Measurements from ENCODE around the gene IGF1.

The IGF1 gene

DNA sequence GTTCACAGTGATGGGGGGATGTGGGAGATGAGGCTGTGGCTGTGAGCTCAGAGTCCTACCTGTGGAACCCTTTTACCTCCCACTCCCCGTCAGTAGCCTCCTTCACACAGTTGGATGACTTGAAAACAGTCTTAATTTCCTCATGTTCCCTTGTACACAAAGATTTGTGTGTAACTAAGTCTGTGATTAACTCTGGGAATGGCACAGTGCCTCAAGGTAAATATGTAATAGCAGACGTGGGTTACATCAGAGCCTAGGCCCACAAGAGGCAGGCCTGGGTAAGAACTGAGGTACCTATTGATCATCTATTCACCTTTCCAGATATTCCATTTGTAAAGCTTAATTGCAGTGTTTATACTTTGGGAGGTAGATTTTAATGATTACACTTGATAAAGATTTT, 5.8 kb upstream of the IGF1 start:
- Histone ChIP-seq H3K9me3 (ENCODE audit: low read depth, low read length) (no peaks in the 10 kb centered on the region), H3K27ac (no peak overlapping the region), H3K36me3 (ENCODE audit: insufficient read depth, low read length) (no peaks in the 10 kb centered on the region), H3K9ac (ENCODE audit: insufficient read length) (no peak overlapping the region), H3K4me3 (no peak overlapping the region)
- no peak for TF ChIP-seq POLR2AphosphoS5 (IDR thresholded peaks at IDR 0.05; ENCODE audit: borderline replicate concordance, low read depth, low read length)
- TF ChIP-seq EZH2 (IDR thresholded peaks at IDR 0.05): no peak
- no peak for TF ChIP-seq FOXP2 (optimal IDR thresholded peaks at IDR 0.05; ENCODE audit: control extremely low read depth, extremely low read length, insufficient read depth)
- DNase-seq (ENCODE audit: low read depth, low spot score): no peak

DNA sequence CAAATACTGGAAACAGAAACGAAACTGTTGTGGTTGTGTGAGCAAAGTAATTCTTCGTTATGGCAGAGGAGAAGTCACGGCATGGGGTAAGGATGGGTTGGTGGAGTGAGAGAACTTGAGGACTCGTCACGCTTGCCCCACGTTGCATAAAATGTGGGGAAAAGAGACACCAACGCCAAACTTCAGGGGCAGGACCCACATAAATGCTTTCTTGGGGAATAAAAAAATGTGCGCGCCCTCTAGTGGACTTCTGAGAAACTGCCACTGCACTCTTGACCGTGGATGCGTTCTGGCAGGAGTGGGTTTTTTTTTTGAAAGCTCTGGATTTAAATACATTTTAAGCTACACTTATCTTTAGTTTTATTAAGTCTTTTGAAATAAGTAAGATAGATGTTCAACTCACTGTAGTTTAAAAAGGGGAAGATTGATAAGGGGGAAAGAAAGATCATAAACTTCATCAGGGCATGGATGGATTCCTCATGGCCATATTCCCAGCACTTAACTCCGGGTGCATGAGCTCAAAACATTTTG, 4.1 kb upstream of the IGF1 start:
- Histone ChIP-seq H3K9ac (ENCODE audit: insufficient read length) (peak overlapping the region; percentile 66), H3K9me3 (ENCODE audit: low read depth, low read length) (no peaks in the 10 kb centered on the region), H3K4me3 (no peak overlapping the region), H3K36me3 (ENCODE audit: insufficient read depth, low read length) (no peaks in the 10 kb centered on the region), H3K27ac (peak overlapping the region; percentile 74)
- TF ChIP-seq FOXP2 (optimal IDR thresholded peaks at IDR 0.05; ENCODE audit: control extremely low read depth, extremely low read length, insufficient read depth) (no peak), EZH2 (IDR thresholded peaks at IDR 0.05) (no peak)
- DNase-seq (ENCODE audit: low read depth, low spot score): peak; percentile 57

DNA sequence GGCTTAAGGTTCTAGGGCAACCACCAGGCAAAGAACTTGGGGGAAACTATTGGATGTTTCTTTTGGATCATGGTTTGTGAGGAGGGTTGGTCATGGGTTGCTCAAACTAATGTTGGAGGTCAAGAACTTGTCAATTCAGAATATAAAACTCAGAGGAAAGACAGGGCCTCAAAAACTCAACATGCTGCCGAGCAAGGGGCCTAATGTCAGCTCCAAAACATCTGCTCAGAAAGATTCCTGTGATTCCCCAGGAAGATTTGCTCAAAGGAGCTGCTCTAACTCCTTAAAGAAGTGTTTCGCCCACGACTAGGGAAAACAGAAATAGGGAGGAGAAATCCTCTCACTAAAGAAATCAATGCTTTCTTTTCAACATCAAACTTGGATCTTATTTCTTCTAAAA, 3.7 kb upstream of the IGF1 start:
- H3K36me3 ChIP-seq (ENCODE audit: insufficient read depth, low read length): no peaks in the 10 kb centered on the region
- no peak for DNase-seq (ENCODE audit: low read depth, low spot score)
- H3K27ac ChIP-seq: peak overlapping the region; percentile 74
- TF ChIP-seq EZH2 (IDR thresholded peaks at IDR 0.05) (no peak), FOXP2 (optimal IDR thresholded peaks at IDR 0.05; ENCODE audit: control extremely low read depth, extremely low read length, insufficient read depth) (no peak), POLR2AphosphoS5 (IDR thresholded peaks at IDR 0.05; ENCODE audit: borderline replicate concordance, low read depth, low read length) (no peak)
- H3K4me3 ChIP-seq: no peak overlapping the region
- H3K9ac ChIP-seq (ENCODE audit: insufficient read length): peak overlapping the region; percentile 66
- H3K9me3 ChIP-seq (ENCODE audit: low read depth, low read length): no peaks in the 10 kb centered on the region

DNA sequence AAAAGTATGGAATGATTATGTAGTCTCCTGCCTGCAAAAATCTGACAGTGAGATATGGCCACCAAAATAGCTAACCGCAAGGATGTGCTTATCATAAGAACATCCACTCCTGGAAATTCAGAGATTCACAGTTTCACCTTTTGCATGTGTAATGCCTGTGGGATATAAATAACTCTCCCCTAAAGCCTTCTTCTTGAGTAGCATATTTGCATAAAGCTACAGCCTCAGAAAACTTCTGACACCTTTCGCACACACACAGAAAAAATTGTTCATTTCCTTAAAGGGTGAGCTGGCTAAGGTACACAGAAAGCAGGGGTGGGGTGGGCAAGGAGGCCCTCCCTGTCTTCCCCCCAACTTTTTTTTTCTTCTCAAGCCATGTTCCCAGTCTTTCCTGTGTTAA, 3.1 kb upstream of the IGF1 start:
- Histone ChIP-seq H3K36me3 (ENCODE audit: insufficient read depth, low read length) (no peaks in the 10 kb centered on the region), H3K9ac (ENCODE audit: insufficient read length) (peak overlapping the region; percentile 66), H3K4me3 (no peak overlapping the region), H3K27ac (peak overlapping the region; percentile 74; the same call in 1 of the 2 replicates), H3K9me3 (ENCODE audit: low read depth, low read length) (no peaks in the 10 kb centered on the region)
- DNase-seq (ENCODE audit: low read depth, low spot score): no peak
- no peak for TF ChIP-seq POLR2AphosphoS5 (IDR thresholded peaks at IDR 0.05; ENCODE audit: borderline replicate concordance, low read depth, low read length)
- TF ChIP-seq EZH2 (IDR thresholded peaks at IDR 0.05): no peak
- TF ChIP-seq FOXP2 (optimal IDR thresholded peaks at IDR 0.05; ENCODE audit: control extremely low read depth, extremely low read length, insufficient read depth): no peak

DNA sequence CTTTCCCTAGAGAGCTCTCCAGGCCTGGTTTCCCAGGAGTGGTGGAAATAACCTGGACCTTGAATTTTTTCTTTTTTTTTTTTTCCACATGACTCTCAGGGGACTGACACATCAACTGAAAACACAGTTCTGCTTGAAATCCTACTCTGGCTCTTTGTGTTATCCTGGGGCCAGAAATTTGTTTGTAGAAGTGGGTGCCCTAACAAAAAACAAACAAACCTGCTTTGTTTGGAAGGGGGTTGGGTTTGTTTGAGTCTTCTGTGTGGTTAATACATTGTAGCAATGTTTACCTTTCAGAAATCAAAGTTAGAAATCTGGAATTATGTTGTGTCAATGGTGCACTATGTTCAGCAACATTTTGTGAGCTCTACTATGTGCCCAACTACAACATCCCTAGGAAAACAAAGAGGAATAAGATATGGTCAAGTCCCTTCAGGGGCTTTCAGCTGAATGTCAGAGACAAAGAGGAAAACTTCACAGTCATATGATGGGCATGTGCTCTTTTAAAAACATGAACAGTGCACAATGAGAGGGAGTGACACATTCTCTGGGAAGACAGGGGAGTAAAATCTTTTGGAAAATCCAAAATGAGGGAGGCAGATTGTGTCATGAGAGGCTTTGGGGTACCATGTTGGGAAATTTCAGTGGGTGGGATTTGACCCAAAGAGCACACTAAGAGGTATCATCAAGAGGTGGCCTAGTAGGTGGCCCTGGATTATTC, 1.5 kb upstream of the IGF1 start:
- Histone ChIP-seq H3K9ac (ENCODE audit: insufficient read length) (no peak overlapping the region), H3K27ac (peak overlapping the region; percentile 94), H3K36me3 (ENCODE audit: insufficient read depth, low read length) (no peaks in the 10 kb centered on the region), H3K9me3 (ENCODE audit: low read depth, low read length) (no peaks in the 10 kb centered on the region), H3K4me3 (no peak overlapping the region)
- no peak for DNase-seq (ENCODE audit: low read depth, low spot score)
- no peak for TF ChIP-seq EZH2 (IDR thresholded peaks at IDR 0.05)
- no peak for TF ChIP-seq FOXP2 (optimal IDR thresholded peaks at IDR 0.05; ENCODE audit: control extremely low read depth, extremely low read length, insufficient read depth)
- no peak for TF ChIP-seq POLR2AphosphoS5 (IDR thresholded peaks at IDR 0.05; ENCODE audit: borderline replicate concordance, low read depth, low read length)

DNA sequence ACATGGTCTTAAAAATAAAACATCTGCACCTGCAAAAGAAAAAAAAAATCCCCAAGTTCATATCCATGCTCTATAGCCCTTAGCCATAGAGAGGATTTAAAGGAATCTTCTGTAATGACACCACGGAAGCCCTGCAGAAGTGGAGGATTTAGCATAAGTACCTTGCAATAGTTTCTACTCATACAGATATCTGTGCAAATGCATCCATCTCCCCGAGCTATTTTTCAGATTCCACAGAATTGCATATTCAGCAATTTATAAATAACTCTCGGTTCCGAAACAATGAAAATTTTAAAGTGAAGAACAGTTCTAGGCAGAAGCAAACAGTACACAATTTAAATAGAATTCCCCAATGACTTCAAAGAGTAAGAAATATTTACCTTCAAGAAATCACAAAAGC, 424 bp downstream of the IGF1 start:
- peak overlapping the region; percentile 87 for H3K4me3 ChIP-seq
- peaks cover 4% of the 10 kb centered on the region; the same call in 1 of the 2 replicates for H3K36me3 ChIP-seq (ENCODE audit: insufficient read depth, low read length)
- TF ChIP-seq POLR2AphosphoS5 (IDR thresholded peaks at IDR 0.05; ENCODE audit: borderline replicate concordance, low read depth, low read length) (no peak), EZH2 (IDR thresholded peaks at IDR 0.05) (no peak)
- H3K9me3 ChIP-seq (ENCODE audit: low read depth, low read length): no peaks in the 10 kb centered on the region
- H3K27ac ChIP-seq: peak overlapping the region; percentile 94
- peak; percentile 65 for DNase-seq (ENCODE audit: low read depth, low spot score)
- peak overlapping the region; percentile 83 for H3K9ac ChIP-seq (ENCODE audit: insufficient read length)

DNA sequence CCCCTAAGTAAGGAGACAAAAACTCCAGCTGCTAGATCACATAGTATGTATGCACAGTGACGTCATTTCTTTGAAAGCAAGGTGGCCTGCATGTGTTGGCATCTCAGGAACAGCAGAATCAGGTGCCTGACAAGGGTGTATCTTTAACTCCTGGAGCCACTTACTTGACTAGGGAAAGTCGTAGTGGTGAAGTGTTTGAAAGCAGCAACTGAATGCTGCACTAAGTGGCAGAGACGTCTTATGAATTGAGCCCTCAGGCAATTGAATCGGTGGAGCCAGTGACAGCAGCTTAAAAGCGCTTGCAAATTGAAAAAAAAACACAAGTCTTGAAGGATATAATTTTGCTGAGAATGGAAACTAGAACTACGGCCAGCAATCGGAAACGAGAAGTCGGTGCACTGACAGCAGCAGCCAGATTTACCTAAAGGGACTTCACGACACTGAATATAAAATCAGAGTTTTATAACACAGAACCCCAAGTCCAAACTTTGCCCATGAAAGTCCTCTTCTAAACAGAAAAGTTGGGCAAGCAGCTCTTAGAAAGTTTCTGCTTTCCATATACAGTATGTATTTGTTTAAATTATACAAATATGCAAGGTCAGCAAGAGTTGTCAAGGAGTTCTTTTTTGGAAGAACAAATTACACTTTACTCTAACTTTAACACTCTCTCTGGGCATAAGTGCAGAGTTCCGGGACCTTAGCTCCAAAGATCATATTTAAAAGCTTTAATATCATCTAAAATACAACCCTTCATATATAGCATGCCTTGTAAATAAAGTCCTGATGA, 1.1 kb downstream of the IGF1 start:
- Histone ChIP-seq H3K9ac (ENCODE audit: insufficient read length) (peak overlapping the region; percentile 83), H3K4me3 (peak overlapping the region; percentile 87), H3K36me3 (ENCODE audit: insufficient read depth, low read length) (peaks cover 10% of the 10 kb centered on the region), H3K27ac (peak overlapping the region; percentile 94), H3K9me3 (ENCODE audit: low read depth, low read length) (no peaks in the 10 kb centered on the region)
- DNase-seq (ENCODE audit: low read depth, low spot score): peak; percentile 95
- no peak for TF ChIP-seq EZH2 (IDR thresholded peaks at IDR 0.05)
- peak; percentile 35 for TF ChIP-seq FOXP2 (optimal IDR thresholded peaks at IDR 0.05; ENCODE audit: control extremely low read depth, extremely low read length, insufficient read depth)
- peak; percentile 10 for TF ChIP-seq POLR2AphosphoS5 (IDR thresholded peaks at IDR 0.05; ENCODE audit: borderline replicate concordance, low read depth, low read length)

DNA sequence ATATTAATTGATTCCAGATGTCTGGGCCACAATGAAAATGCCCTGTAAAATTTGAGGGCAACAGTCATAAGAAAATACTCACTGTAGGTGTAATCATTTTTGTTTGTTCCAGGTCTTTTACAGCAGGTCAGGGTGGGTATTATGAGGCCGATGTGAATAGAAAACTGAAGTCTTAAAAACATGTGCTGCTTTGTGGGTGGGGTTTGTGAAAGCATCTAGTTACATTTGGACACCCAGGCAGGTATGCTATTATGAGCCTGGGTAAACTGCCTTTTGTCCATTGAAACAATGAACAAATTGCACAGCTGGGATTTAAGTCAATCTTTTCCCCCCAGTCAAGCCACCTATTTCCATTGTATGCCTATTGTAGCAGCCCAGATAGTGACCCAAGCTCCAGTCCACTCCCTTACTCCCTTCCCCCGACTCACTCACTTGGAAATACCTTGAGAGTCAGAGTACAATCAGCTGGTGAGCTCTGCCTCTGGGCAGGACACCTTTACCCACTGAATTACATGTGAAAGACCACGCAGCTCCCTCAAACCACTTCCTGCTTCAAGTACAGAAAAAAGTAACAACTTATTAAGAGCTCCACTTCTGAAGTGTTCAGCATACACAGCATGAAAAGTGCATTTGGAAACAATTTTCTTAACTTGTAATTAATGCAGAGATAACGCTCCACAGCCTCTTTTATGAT, 1.8 kb downstream of the IGF1 start:
- Histone ChIP-seq H3K27ac (peak overlapping the region; percentile 94), H3K4me3 (peak overlapping the region; percentile 87)

More for the DNA sequence above, 1.8 kb downstream of the IGF1 start:
- H3K9ac ChIP-seq (ENCODE audit: insufficient read length): peak overlapping the region; percentile 83
- TF ChIP-seq FOXP2 (optimal IDR thresholded peaks at IDR 0.05; ENCODE audit: control extremely low read depth, extremely low read length, insufficient read depth) (no peak), POLR2AphosphoS5 (IDR thresholded peaks at IDR 0.05; ENCODE audit: borderline replicate concordance, low read depth, low read length) (no peak; the same call in 1 of the 2 replicates), EZH2 (IDR thresholded peaks at IDR 0.05) (no peak)
- no peaks in the 10 kb centered on the region for H3K9me3 ChIP-seq (ENCODE audit: low read depth, low read length)
- H3K36me3 ChIP-seq (ENCODE audit: insufficient read depth, low read length): peaks cover 17% of the 10 kb centered on the region
- DNase-seq (ENCODE audit: low read depth, low spot score): no peak
